ENCODE measurements around the gene DAPK2. TPM values are rescaled to one million over a fixed set of nuclear protein-coding genes. Genes with fewer than 3 reads are reported as not detected.
A peak's percentile ranks its signal among the peaks of the same experiment; 100 is the strongest.

Gene DAPK2
- total and polyA plus RNA-seq, 2 donors (not counting 1 experiment from before 2014, with no cell fraction given): 8.3 to 31.9 TPM

- no peak for ATAC-seq (ENCODE audit: low read depth)
- ChIA-PET POLR2A (no interaction called here), CTCF (interaction anchor here (0.9 to 3.2 kb wide), 4 partner anchors 10 to 52 kb away, joined by 3 to 11 read pairs (median 6); partner anchors contain the start of gene DAPK2)
- H3K27me3 Mint-ChIP-seq: no peaks in the 10 kb centered on the region
- H2AFZ ChIP-seq (ENCODE audit: insufficient read depth, low read depth, low read length, poor library complexity, severe bottlenecking): no peak overlapping the region
- no peak overlapping the region for H3K9ac ChIP-seq (ENCODE audit: low read length)
- WGBS (ENCODE audit: insufficient coverage): 60% methylated on average over 1 of the region's 4 CpGs
- peaks cover 61% of the 10 kb centered on the region for H3K4me1 Mint-ChIP-seq
- no peaks in the 10 kb centered on the region for H4K20me1 ChIP-seq (ENCODE audit: control insufficient read depth, insufficient read depth, low read length, poor library complexity, severe bottlenecking)
- no peaks in the 10 kb centered on the region for H3K36me3 ChIP-seq (replicated peaks in 1 of 2; ENCODE audit: control extremely low read depth in 1 of 2, control insufficient read depth in 1 of 2, extremely low read depth in 1 of 2, insufficient read depth in 2 of 2, low read length in 1 of 2)
- intact Hi-C loops (cut with micrococcal nuclease): no loop called here
- peaks cover 37 to 48% of the 10 kb centered on the region in 2 donors for H3K4me1 ChIP-seq (ENCODE audit: control insufficient read depth in 2 of 2, insufficient read depth in 2 of 2, low read length in 2 of 2)
- no peak overlapping the region for H3K4me3 Mint-ChIP-seq
- H3K27me3 ChIP-seq (replicated peaks in 1 of 4; ENCODE audit: control extremely low read depth in 1 of 4, control insufficient read depth in 3 of 4, insufficient read depth in 4 of 4, low read length in 3 of 4): no peaks in the 10 kb centered on the region
- no peaks in the 10 kb centered on the region for H3K9me3 ChIP-seq (ENCODE audit: control extremely low read depth in 1 of 3, control insufficient read depth in 2 of 3, insufficient read depth in 1 of 3, low read length in 2 of 3)
- H3K79me2 ChIP-seq (ENCODE audit: control insufficient read depth, insufficient read depth, low read length): no peaks in the 10 kb centered on the region
- TF ChIP-seq EZH2 (IDR thresholded peaks at IDR 0.05; ENCODE audit: borderline replicate concordance, insufficient read depth, low read depth, low read length, poor library complexity, severe bottlenecking): no peak
- TF ChIP-seq, protein P1, sequence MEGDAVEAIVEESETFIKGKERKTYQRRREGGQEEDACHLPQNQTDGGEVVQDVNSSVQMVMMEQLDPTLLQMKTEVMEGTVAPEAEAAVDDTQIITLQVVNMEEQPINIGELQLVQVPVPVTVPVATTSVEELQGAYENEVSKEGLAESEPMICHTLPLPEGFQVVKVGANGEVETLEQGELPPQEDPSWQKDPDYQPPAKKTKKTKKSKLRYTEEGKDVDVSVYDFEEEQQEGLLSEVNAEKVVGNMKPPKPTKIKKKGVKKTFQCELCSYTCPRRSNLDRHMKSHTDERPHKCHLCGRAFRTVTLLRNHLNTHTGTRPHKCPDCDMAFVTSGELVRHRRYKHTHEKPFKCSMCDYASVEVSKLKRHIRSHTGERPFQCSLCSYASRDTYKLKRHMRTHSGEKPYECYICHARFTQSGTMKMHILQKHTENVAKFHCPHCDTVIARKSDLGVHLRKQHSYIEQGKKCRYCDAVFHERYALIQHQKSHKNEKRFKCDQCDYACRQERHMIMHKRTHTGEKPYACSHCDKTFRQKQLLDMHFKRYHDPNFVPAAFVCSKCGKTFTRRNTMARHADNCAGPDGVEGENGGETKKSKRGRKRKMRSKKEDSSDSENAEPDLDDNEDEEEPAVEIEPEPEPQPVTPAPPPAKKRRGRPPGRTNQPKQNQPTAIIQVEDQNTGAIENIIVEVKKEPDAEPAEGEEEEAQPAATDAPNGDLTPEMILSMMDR (IDR thresholded peaks at IDR 0.05): no peak
- H3K9me3 Mint-ChIP-seq (ENCODE audit: insufficient read depth): no peaks in the 10 kb centered on the region
- no peak overlapping the region for H3K27ac ChIP-seq (ENCODE audit: low read length in 2 of 2)
- no peak overlapping the region for H3K4me2 ChIP-seq (replicated peaks; ENCODE audit: low read depth, low read length, poor library complexity, severe bottlenecking)
- H3K27ac Mint-ChIP-seq: no peak overlapping the region
- no peak overlapping the region for H3K4me3 ChIP-seq (ENCODE audit: control extremely low read depth in 1 of 5, extremely low read depth in 1 of 5, insufficient read depth in 1 of 5, low read depth in 2 of 5, low read length in 4 of 5)
- DNase-seq: no peak
These were observed 52.1 kb downstream of the DAPK2 start for GRCh38 chr15:63994073-63994600.

DNA sequence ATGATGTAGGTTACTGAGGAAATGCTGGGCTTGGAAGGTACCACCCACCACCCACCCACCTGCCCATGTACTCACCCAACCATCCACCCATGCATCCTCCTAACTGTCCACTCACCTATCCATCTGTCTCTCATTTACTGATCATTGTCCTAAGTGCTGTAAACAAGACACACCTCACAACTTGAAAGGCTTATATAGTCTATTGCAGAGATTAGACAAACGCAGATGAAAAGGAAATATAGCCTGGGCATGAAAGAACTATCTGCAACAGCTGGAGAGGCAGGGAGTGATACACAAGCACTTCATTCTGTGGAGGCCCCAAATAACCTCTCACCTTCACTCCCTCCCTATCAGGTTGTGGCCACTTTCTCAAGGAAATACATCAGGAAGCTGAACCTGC is 54.0 kb downstream of the DAPK2 start:
- no peaks in the 10 kb centered on the region for H3K79me2 ChIP-seq (ENCODE audit: control insufficient read depth, insufficient read depth, low read length)
- no peaks in the 10 kb centered on the region for H3K27me3 Mint-ChIP-seq
- no peaks in the 10 kb centered on the region for H4K20me1 ChIP-seq (ENCODE audit: control insufficient read depth, insufficient read depth, low read length, poor library complexity, severe bottlenecking)
- TF ChIP-seq EZH2 (IDR thresholded peaks at IDR 0.05; ENCODE audit: borderline replicate concordance, insufficient read depth, low read depth, low read length, poor library complexity, severe bottlenecking): no peak
- TF ChIP-seq, protein P1 (IDR thresholded peaks at IDR 0.05): no peak
- peak overlapping the region in 1 of 2 donors; percentile 28 for H3K27ac ChIP-seq (ENCODE audit: low read length in 2 of 2)
- no peak for DNase-seq
- WGBS (ENCODE audit: insufficient coverage): no CpG with 5 or more reads among the region's 1 CpG
- peaks cover 45 to 46% of the 10 kb centered on the region in 2 donors for H3K4me1 ChIP-seq (ENCODE audit: control insufficient read depth in 2 of 2, insufficient read depth in 2 of 2, low read length in 2 of 2)
- H3K9me3 Mint-ChIP-seq (ENCODE audit: insufficient read depth): no peaks in the 10 kb centered on the region
- no peaks in the 10 kb centered on the region for H3K36me3 ChIP-seq (replicated peaks in 1 of 2; ENCODE audit: control extremely low read depth in 1 of 2, control insufficient read depth in 1 of 2, extremely low read depth in 1 of 2, insufficient read depth in 2 of 2, low read length in 1 of 2)
- H3K9me3 ChIP-seq (ENCODE audit: control extremely low read depth in 1 of 3, control insufficient read depth in 2 of 3, insufficient read depth in 1 of 3, low read length in 2 of 3): no peaks in the 10 kb centered on the region
- ChIA-PET CTCF (interaction anchor here (1.2 to 2.3 kb wide), 6 partner anchors 17 to 240 kb away, joined by 3 to 9 read pairs (median 4); no protein-coding TSS in a partner anchor), POLR2A (interaction anchor here (0.7 kb wide), 1 partner anchor 10 kb away, joined by 3 read pairs; no protein-coding TSS in a partner anchor)
- peak overlapping the region; percentile 62 for H3K27ac Mint-ChIP-seq
- H3K27me3 ChIP-seq (replicated peaks in 1 of 4; ENCODE audit: control extremely low read depth in 1 of 4, control insufficient read depth in 3 of 4, insufficient read depth in 4 of 4, low read length in 3 of 4): no peaks in the 10 kb centered on the region
- H3K9ac ChIP-seq (ENCODE audit: low read length): no peak overlapping the region
- no peak overlapping the region for H2AFZ ChIP-seq (ENCODE audit: insufficient read depth, low read depth, low read length, poor library complexity, severe bottlenecking)
- no peak for ATAC-seq (ENCODE audit: low read depth)
- peak overlapping the region; percentile 42 for H3K4me2 ChIP-seq (replicated peaks; ENCODE audit: low read depth, low read length, poor library complexity, severe bottlenecking)
- peaks cover 59% of the 10 kb centered on the region for H3K4me1 Mint-ChIP-seq
- intact Hi-C loops (cut with micrococcal nuclease): no loop called here
- H3K4me3 Mint-ChIP-seq: peak overlapping the region; percentile 8
- no peak overlapping the region for H3K4me3 ChIP-seq (ENCODE audit: control extremely low read depth in 1 of 5, extremely low read depth in 1 of 5, insufficient read depth in 1 of 5, low read depth in 2 of 5, low read length in 4 of 5)

Data from B cell (primary cell).